PC-9 (cell line): ENCODE measurements around the gene ANKAR.

ENCODE experiments used
- CTCF ChIP-seq: fragments of 200-600 bp; sonication (generic); conservative IDR thresholded peaks from 2 replicates; pipeline ENCODE4 v1.6.1; 2017; ENCODE audit warnings: mixed run types, antibody characterized with exemption, mild to moderate bottlenecking, moderate library complexity
- EZH2 ChIP-seq: fragments of 200-600 bp; sonication (generic); IDR thresholded peaks from 2 replicates; pipeline ENCODE4 v1.8.0; 2017; ENCODE audit warnings: antibody characterized with exemption, low read depth

- no peak for TF ChIP-seq CTCF
- TF ChIP-seq EZH2 = no peak
Measured at GRCh38 chr2:189662669-189663226, 11.7 kb upstream of the ANKAR start.
